ENCODE results near the gene NOP16.

The NOP16 gene

GRCh38 chr5:176362233-176362490 lies 26.2 kb downstream of the NOP16 start:
- in situ Hi-C loops (cut with HindIII; ENCODE audit: low sequenced_read_pairs), result no loop called here

- in situ Hi-C loops (cut with HindIII; ENCODE audit: low sequenced_read_pairs), result no loop called here
Measured at GRCh38 chr5:176361437-176362232, 26.8 kb downstream of the NOP16 start, which contains the start of gene KIAA1191. KIAA1191 (minus strand) TSS chr5:176361764; CDS start chr5:176359508, 2,256 bp downstream.

GRCh38 chr5:176360894-176361436 lies 27.4 kb downstream of the NOP16 start:
- in situ Hi-C loops (cut with HindIII; ENCODE audit: low sequenced_read_pairs), result no loop called here

GRCh38 chr5:176359658-176360057 lies 28.7 kb downstream of the NOP16 start:
- in situ Hi-C loops (cut with HindIII; ENCODE audit: low sequenced_read_pairs), result no loop called here

GRCh38 chr5:176356179-176356566 lies 32.2 kb downstream of the NOP16 start:
- in situ Hi-C loops (cut with HindIII; ENCODE audit: low sequenced_read_pairs), result no loop called here

- in situ Hi-C loops (cut with HindIII; ENCODE audit: low sequenced_read_pairs), result no loop called here
Measured at GRCh38 chr5:176355400-176356178, 32.8 kb downstream of the NOP16 start.

- in situ Hi-C loops (cut with HindIII; ENCODE audit: low sequenced_read_pairs), result no loop called here
Measured at GRCh38 chr5:176353533-176353932, 34.9 kb downstream of the NOP16 start.

GRCh38 chr5:176352116-176352878 lies 36.1 kb downstream of the NOP16 start:
- in situ Hi-C loops (cut with HindIII; ENCODE audit: low sequenced_read_pairs), result no loop called here

GRCh38 chr5:176350416-176350815 lies 38.0 kb downstream of the NOP16 start:
- in situ Hi-C loops (cut with HindIII; ENCODE audit: low sequenced_read_pairs), result no loop called here

- in situ Hi-C loops (cut with HindIII; ENCODE audit: low sequenced_read_pairs), result no loop called here
Measured at GRCh38 chr5:176342766-176343458, 45.5 kb downstream of the NOP16 start.

- in situ Hi-C loops (cut with HindIII; ENCODE audit: low sequenced_read_pairs), result no loop called here
Measured at GRCh38 chr5:176342158-176342483, 46.3 kb downstream of the NOP16 start.

- in situ Hi-C loops (cut with HindIII; ENCODE audit: low sequenced_read_pairs), result no loop called here
Measured at GRCh38 chr5:176341325-176342157, 46.9 kb downstream of the NOP16 start.

GRCh38 chr5:176339304-176339703 lies 49.1 kb downstream of the NOP16 start:
- in situ Hi-C loops (cut with HindIII; ENCODE audit: low sequenced_read_pairs), result no loop called here

- in situ Hi-C loops (cut with HindIII; ENCODE audit: low sequenced_read_pairs), result no loop called here
Measured at GRCh38 chr5:176337913-176338312, 50.5 kb downstream of the NOP16 start.

- in situ Hi-C loops (cut with HindIII; ENCODE audit: low sequenced_read_pairs), result no loop called here
Measured at GRCh38 chr5:176334031-176334770, 54.2 kb downstream of the NOP16 start.
